ENCODE measurements around the gene ADORA2B.
"Not testable (repeated sequence)": the region's sequence is repeated elsewhere in the genome, so short reads cannot be mapped to it uniquely, and the experiment has no call there.

Gene ADORA2B

GRCh38 chr17:15952916-15953790 lies 8.2 kb downstream of the ADORA2B start:
- no peak for DNase-seq (ENCODE audit: low read depth, low spot score)

GRCh38 chr17:15954222-15954621 lies 9.3 kb downstream of the ADORA2B start:
- DNase-seq (ENCODE audit: low read depth, low spot score): no peak

- no peak for DNase-seq (ENCODE audit: low read depth, low spot score)
These were observed 11.0 kb downstream of the ADORA2B start for GRCh38 chr17:15955793-15956541.

DNA sequence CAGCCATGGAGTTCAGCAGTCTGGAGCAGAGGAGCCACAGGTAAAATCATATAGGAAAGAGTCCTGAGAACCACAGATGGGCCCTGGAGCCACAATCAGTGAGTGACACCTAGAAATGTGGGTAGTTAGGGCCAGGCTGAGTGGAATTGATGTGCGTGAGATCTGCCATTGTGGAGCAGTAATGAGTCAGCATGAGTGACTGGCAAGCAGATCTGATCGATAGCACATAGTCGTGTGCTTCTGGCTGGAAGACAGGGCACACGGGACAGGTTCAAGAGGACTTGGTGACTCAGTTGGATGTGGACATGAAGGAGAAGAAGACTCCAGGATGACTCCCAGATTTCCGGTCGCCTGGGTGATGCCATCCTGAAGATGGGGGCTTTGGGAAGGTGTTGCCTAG lies 12.3 kb downstream of the ADORA2B start:
- DNase-seq (ENCODE audit: low read depth, low spot score): no peak

DNA sequence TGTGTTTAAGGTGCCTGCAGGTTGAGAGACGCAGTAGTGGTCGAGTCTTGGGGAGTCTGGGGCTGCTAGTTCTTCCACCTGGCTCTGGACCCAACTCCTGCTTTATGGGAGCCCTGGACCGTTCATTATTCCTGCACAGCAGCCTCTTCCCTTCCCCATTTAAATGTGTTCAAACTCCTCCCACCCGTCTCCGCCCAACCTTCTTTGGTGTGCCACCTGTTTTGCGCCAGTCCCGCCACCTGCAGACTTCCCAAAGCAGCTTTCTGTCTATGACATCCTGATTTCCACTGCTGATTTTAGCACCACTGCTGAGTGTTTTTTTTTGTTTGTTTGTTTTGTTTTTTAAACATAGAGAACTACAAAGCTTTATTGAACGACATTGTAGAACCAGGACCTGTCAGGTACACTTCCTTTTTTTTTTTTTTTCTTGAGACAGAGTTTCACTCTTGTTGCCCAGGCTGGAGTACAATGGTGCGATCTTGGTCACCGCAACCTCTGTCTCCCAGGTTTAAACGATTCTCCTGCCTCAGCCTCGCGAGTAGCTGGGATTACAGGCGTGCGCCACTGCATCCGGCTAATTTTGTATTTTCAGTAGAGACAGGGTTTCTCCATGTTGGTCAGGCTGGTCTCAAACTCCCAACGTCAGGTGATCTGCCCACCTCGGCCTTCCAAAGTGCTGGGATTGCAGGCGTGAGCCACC lies 12.8 kb downstream of the ADORA2B start:
- DNase-seq (ENCODE audit: low read depth, low spot score): no peak

DNA sequence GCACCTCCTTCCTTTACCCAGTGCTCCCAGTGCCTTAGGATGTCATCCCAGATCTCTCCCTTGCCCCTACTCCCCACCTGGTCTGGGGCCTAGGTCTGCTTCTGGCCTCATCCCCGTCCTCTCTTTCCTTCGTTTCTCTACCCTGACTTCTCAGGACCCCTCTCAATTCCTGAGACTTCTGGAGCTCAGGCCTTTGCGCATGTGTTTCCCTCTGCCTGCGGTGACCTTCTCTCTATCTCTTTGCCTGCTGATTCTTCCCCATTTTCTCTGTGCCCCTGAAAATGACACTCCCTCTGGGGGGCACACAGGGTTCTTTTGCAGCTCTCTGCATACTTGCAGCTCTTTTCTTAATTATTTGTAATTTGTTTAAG lies 13.5 kb downstream of the ADORA2B start:
- DNase-seq (ENCODE audit: low read depth, low spot score): no peak

DNA sequence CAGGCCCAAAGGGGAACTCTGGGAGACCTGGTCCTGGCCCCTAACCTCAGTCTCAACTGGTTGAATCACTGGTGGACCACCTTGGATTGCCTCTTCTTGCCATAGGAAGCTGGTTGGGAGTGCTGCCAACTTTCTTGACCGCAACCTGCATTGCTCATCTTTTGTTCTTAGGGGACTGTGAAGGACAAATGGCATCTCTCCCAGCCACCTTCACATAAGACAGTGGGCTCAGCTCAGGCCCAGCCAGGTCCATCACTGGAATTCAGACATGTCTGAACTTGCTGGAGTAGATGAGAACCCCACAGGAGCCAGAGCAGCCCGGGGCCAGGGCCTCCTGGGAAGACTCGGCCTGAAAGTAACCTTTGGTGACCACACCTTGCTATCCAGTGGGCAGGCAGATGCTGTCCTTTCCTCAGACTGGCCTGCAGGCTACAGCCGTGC lies 18.8 kb downstream of the ADORA2B start:
- no peak for DNase-seq (ENCODE audit: low read depth, low spot score)

- no peak for DNase-seq (ENCODE audit: low read depth, low spot score)
These were observed 20.6 kb downstream of the ADORA2B start for GRCh38 chr17:15965528-15965927.

DNA sequence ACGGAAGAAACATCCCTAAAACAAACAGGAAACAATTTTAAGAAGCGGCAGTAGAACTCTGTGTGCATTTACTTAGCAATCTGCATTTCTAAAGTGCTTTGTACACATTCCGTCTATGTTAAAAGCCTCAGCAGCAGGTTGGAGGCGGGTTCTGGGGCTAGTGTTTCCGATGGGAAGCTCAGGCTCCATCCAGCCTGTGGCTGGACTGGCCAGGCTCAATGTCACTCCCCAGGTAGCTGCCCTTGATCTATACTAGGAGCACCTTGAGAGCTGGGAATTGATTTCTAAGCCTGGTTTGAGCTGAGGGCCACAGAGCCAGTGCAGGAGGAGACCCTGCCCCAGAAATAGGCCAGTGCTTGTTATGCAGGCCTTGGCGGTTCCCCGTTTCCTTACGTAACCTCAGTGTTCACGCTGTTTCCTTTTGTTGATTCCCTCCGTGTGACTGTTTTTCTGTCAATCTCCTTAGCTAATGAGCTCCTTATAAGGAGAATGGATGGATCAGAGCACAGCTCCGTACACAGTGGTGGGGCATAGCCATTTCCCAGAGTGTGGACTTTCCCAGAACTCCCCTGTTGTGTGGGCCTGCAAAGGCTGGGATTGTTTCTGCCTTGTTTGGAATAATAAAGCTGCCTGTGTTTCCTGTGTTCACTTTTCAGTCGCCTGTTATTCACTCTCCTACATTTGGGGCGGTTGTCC lies 21.4 kb downstream of the ADORA2B start:
- DNase-seq (ENCODE audit: low read depth, low spot score): no peak

DNA sequence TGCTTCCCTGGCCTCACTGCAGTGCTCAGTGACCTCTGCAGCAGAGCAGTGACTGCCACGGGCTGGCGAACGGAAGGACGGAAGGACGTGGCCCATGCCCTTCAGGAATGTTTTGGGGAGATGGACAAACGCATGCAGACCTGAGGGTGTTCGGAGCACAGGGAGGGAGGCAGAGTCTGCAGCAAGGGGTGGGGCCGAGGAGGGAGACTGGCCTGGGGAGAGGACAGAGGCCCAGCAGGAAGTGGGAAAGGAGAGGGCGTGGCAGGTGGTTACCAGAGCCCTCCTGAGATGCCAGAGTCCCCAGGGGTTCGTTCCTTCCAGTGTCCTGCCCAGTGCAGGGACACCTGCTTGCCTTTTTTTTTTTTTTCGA lies 21.9 kb downstream of the ADORA2B start:
- DNase-seq (ENCODE audit: low read depth, low spot score): no peak

GRCh38 chr17:15967706-15968399 lies 22.9 kb downstream of the ADORA2B start:
- no peak for DNase-seq (ENCODE audit: low read depth, low spot score)

DNA sequence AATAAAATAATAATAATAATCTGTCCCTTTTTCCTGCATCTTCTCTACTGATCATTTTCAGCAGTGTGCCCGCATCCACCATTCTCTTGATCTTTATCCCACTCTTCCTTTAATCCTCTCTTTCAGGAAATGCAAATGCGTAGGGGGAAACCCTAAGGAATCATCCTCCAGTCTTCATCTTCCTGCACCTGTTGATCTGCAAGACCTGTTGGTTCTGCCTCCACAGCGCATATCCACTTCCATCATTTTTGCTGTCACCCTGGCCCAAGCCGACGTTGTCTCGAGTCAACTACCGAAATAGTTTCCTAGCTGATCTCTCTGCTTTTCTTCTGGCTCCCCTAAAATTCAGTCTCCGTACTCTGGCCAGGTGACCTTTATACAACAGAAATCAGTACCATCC lies 24.5 kb downstream of the ADORA2B start:
- DNase-seq (ENCODE audit: low read depth, low spot score): no peak

- no peak for DNase-seq (ENCODE audit: low read depth, low spot score)
These were observed 25.6 kb downstream of the ADORA2B start for GRCh38 chr17:15970500-15970899.

- no peak for DNase-seq (ENCODE audit: low read depth, low spot score)
These were observed 26.3 kb downstream of the ADORA2B start for GRCh38 chr17:15971098-15971678.

DNA sequence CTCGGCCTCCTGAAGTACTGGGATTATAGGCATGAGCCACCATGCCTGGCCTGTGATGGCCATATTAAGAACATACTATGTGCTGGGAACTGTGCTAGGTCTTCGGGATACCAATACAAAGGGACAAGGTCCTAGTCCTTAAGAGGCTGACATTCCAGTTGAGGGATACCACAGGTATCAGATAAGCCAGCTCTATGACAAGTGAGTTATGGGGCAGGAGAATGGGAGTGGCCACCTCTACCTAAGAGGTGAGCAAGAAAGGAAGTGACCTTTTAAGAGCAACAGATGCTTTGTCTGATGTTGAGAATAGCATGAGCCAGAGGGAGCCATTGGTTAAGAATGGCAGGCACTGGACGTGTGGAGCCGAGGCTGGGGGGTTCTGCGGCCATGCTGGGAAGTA lies 27.0 kb downstream of the ADORA2B start:
- DNase-seq (ENCODE audit: low read depth, low spot score): no peak

DNA sequence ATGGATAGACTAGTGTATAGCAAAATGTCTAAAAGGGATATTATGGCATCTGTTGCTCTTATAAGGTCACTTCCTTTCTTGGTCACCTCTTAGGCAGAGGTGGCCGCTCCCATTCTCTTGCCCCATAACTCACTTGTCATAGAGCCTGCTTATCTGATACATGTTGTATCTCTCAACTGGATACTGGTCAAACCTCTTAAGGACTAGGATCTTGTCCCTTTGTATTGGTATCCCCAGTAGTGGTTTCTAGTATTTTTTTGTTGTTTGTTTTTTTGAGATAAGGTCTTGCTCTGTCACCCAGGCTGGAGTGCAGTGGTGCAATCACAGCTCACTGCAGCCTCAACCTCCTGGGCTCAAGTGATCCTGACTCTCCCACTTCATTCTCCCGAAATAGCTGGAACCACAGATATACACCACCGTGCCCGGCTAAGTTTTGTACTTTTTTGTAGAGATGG lies 27.6 kb downstream of the ADORA2B start:
- no peak for DNase-seq (ENCODE audit: low read depth, low spot score)

- DNase-seq (ENCODE audit: low read depth, low spot score): no peak
These were observed 28.1 kb downstream of the ADORA2B start for GRCh38 chr17:15973016-15973415.

DNA sequence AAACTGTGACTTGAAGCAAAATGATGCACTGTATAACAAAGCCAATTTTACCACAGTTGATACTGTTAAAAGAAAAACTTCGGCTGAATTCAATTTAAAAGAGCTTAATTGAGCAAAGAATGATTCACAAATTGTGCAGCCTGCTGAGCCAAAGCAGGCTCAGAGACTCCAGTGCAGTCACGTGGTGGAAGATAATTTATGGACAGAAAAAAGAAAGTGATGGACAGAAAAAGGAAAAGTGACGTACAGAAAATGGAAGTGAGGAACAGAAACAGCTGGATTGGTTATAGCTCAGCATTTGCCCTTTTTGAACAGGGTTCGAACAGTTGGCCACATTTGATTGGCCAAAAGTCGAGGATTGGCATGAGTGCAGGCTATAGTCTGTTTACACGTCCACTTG lies 28.9 kb downstream of the ADORA2B start:
- DNase-seq (ENCODE audit: low read depth, low spot score): no peak

GRCh38 chr17:15977894-15978293 lies 33.0 kb downstream of the ADORA2B start:
- no peak for DNase-seq (ENCODE audit: low read depth, low spot score)

- no peak for DNase-seq (ENCODE audit: low read depth, low spot score)
These were observed 33.7 kb downstream of the ADORA2B start for GRCh38 chr17:15978606-15979005.

DNA sequence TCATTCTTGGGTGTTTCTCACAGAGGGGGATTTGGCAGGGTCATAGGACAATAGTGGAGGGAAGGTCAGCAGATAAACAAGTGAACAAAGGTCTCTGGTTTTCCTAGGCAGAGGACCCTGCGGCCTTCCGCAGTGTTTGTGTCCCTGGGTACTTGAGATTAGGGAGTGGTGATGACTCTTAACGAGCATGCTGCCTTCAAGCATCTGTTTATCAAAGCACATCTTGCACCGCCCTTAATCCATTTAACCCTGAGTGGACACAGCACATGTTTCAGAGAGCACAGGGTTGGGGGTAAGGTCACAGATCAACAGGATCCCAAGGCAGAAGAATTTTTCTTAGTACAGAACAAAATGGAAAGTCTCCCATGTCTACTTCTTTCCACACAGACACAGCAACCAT lies 34.1 kb downstream of the ADORA2B start:
- DNase-seq (ENCODE audit: low read depth, low spot score): not testable (repeated sequence)

All from activated CD4-positive, CD25-positive, alpha-beta regulatory T cell treated with anti-CD3 and anti-CD28 coated beads, Interleukin-2, amount 50 U/mL, for 16 hours (primary cell).